ENCODE data around the gene OPCML. TPM values are rescaled to one million over a fixed set of nuclear protein-coding genes. Genes with fewer than 3 reads are reported as not detected.

The OPCML gene
- polyA plus RNA-seq, 1 donor (not counting 4 experiments of a cell fraction or from before 2014, with no cell fraction given), result 0.04 TPM

GRCh38 chr11:133291780-133292179 lies 240.5 kb downstream of the OPCML start:
- Histone ChIP-seq H3K9me1 (ENCODE audit: control insufficient read depth, extremely low read depth, insufficient read depth, low read length) (no peaks in the 10 kb centered on the region), H4K20me1 (ENCODE audit: control insufficient read depth, extremely low read depth, insufficient read depth, low read length) (no peaks in the 10 kb centered on the region), H3K27ac (ENCODE audit: control insufficient read depth, insufficient read depth, low read length) (no peak overlapping the region), H3K36me3 (ENCODE audit: control insufficient read depth in 2 of 2, extremely low read depth in 1 of 2, insufficient read depth in 2 of 2, low read length in 2 of 2) (no peaks in the 10 kb centered on the region), H3K79me2 (ENCODE audit: control insufficient read depth, insufficient read depth, low read length) (no peaks in the 10 kb centered on the region), H3K9ac (ENCODE audit: control insufficient read depth, extremely low read depth, insufficient read depth, low read length) (no peak overlapping the region), H3K4me2 (ENCODE audit: control insufficient read depth, extremely low read depth, insufficient read depth, low read depth, low read length) (no peak overlapping the region), H3K9me3 (ENCODE audit: control insufficient read depth, low read depth, low read length) (peaks cover 2% of the 10 kb centered on the region), H3K4me3 (ENCODE audit: control insufficient read depth in 2 of 3, extremely low read depth in 1 of 3, insufficient read depth in 2 of 3, low read depth in 1 of 3, low read length in 3 of 3) (no peak overlapping the region), H3K27me3 (ENCODE audit: control insufficient read depth, extremely low read depth, insufficient read depth, low read length) (no peaks in the 10 kb centered on the region), H3K4me1 (ENCODE audit: control insufficient read depth, extremely low read depth, insufficient read depth, low read length) (no peaks in the 10 kb centered on the region), H2AFZ (ENCODE audit: control insufficient read depth, low read length) (no peak overlapping the region)
- FAIRE-seq, result no peak
- no peak for TF ChIP-seq EZH2 (IDR thresholded peaks at IDR 0.05; ENCODE audit: low read length)
- TF ChIP-seq CTCF (optimal IDR thresholded peaks at IDR 0.05 in 1 of 3, IDR thresholded peaks at IDR 0.05 in 1 of 3, conservative IDR thresholded peaks at IDR 0.05 in 1 of 3; ENCODE audit: extremely low read depth in 1 of 3, insufficient read depth in 2 of 3, low read length in 3 of 3), result no peak
- no peak for DNase-seq (ENCODE audit: low read depth, low spot score)
- dilution Hi-C loops (cut with MboI; ENCODE audit: extremely low pct_ligation_motif_present, low sequenced_read_pairs), result no loop called here

GRCh38 chr11:133285359-133285758 lies 246.9 kb downstream of the OPCML start:
- H2AFZ ChIP-seq (ENCODE audit: control insufficient read depth, low read length), result no peak overlapping the region

More at GRCh38 chr11:133285359-133285758, 246.9 kb downstream of the OPCML start:
- Histone ChIP-seq H3K79me2 (ENCODE audit: control insufficient read depth, insufficient read depth, low read length) (no peaks in the 10 kb centered on the region), H3K9me3 (ENCODE audit: control insufficient read depth, low read depth, low read length) (no peaks in the 10 kb centered on the region), H3K4me2 (ENCODE audit: control insufficient read depth, extremely low read depth, insufficient read depth, low read depth, low read length) (no peak overlapping the region), H3K9ac (ENCODE audit: control insufficient read depth, extremely low read depth, insufficient read depth, low read length) (no peak overlapping the region), H3K27me3 (ENCODE audit: control insufficient read depth, extremely low read depth, insufficient read depth, low read length) (no peaks in the 10 kb centered on the region), H3K36me3 (ENCODE audit: control insufficient read depth in 2 of 2, extremely low read depth in 1 of 2, insufficient read depth in 2 of 2, low read length in 2 of 2) (no peaks in the 10 kb centered on the region), H3K4me3 (ENCODE audit: control insufficient read depth in 2 of 3, extremely low read depth in 1 of 3, insufficient read depth in 2 of 3, low read depth in 1 of 3, low read length in 3 of 3) (no peak overlapping the region), H3K9me1 (ENCODE audit: control insufficient read depth, extremely low read depth, insufficient read depth, low read length) (no peaks in the 10 kb centered on the region), H4K20me1 (ENCODE audit: control insufficient read depth, extremely low read depth, insufficient read depth, low read length) (no peaks in the 10 kb centered on the region), H3K4me1 (ENCODE audit: control insufficient read depth, extremely low read depth, insufficient read depth, low read length) (no peaks in the 10 kb centered on the region), H3K27ac (ENCODE audit: control insufficient read depth, insufficient read depth, low read length) (no peak overlapping the region)
- FAIRE-seq (no peak), DNase-seq (ENCODE audit: low read depth, low spot score) (no peak)
- TF ChIP-seq CTCF (optimal IDR thresholded peaks at IDR 0.05 in 1 of 3, IDR thresholded peaks at IDR 0.05 in 1 of 3, conservative IDR thresholded peaks at IDR 0.05 in 1 of 3; ENCODE audit: extremely low read depth in 1 of 3, insufficient read depth in 2 of 3, low read length in 3 of 3) (no peak), EZH2 (IDR thresholded peaks at IDR 0.05; ENCODE audit: low read length) (no peak)
- dilution Hi-C loops (cut with MboI; ENCODE audit: extremely low pct_ligation_motif_present, low sequenced_read_pairs), result no loop called here

Measured in keratinocyte (primary cell).